ENCODE measurements around the gene ATP4B.

Gene ATP4B

GRCh38 chr13:113656831-113657671 is 947 bp downstream of the ATP4B start:
- no peak for DNase-seq (ENCODE audit: low read depth)

DNA sequence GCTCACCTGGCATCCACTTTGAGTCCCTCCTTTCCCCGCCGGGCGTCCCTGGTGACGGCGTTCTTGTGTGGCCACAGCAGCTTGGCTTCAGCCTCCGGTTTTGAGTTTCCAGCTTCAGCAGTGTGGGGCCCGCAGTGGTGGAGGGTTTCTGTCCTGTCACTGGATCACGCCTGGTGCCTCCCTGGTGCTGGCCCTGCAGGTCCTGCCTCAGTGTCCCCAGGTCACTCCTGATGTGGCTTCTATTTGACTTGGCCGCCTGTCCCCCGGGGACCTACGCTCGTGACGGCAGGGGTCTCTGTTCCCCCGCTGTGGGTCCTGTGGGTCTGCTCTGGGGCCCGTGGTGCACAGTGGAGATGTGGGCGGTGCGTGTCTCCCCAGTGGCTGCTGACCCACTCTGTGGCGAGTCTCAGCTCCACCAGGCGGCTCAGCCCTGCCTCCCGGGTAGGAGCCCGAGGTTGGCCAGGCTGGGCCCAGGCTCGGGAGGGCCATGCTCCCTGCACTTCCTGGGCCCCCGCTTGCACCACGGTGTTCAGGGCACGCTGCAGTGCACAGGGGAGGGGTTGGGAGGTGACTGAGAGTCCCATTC is 1.9 kb downstream of the ATP4B start:
- no peak for DNase-seq (ENCODE audit: low read depth)

DNA sequence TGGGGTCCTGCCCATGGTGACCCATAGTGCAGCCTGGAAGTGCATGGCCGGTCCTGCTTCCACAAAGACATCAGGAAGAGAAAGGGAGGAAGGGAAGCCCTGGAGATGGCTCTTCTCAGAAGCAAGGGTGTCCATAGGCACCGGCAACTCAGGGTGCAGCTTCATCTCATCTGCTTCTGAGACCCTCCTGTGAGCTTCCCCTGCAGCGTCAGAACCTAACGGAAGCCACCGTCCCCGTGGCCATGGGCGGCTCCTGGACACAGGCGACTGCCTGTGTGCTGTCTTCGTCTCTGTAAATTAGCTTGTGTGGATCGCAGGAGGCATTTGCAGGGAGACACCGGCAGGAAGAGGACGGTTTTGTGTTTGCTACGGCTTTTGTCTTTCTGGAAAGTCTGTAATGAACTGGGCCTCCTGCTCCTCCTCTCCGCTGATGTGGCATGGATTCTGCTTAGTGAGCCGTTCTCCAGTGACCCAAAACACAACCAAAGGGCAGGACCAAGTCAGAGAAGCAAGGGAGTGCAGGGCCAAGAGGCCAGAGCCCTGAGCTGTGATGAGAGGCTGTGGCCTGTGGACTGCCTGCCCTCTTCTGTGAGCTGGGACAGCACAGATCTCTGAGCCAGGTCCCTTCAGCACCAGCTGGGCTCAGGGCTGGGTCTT is 2.5 kb downstream of the ATP4B start:
- DNase-seq (ENCODE audit: low read depth): no peak

- DNase-seq (ENCODE audit: low read depth): no peak
These were observed 3.2 kb downstream of the ATP4B start for GRCh38 chr13:113654591-113655345.

- DNase-seq (ENCODE audit: low read depth): no peak
These were observed 3.8 kb downstream of the ATP4B start for GRCh38 chr13:113654175-113654560.

GRCh38 chr13:113653264-113654174 is 4.5 kb downstream of the ATP4B start:
- DNase-seq (ENCODE audit: low read depth): no peak

DNA sequence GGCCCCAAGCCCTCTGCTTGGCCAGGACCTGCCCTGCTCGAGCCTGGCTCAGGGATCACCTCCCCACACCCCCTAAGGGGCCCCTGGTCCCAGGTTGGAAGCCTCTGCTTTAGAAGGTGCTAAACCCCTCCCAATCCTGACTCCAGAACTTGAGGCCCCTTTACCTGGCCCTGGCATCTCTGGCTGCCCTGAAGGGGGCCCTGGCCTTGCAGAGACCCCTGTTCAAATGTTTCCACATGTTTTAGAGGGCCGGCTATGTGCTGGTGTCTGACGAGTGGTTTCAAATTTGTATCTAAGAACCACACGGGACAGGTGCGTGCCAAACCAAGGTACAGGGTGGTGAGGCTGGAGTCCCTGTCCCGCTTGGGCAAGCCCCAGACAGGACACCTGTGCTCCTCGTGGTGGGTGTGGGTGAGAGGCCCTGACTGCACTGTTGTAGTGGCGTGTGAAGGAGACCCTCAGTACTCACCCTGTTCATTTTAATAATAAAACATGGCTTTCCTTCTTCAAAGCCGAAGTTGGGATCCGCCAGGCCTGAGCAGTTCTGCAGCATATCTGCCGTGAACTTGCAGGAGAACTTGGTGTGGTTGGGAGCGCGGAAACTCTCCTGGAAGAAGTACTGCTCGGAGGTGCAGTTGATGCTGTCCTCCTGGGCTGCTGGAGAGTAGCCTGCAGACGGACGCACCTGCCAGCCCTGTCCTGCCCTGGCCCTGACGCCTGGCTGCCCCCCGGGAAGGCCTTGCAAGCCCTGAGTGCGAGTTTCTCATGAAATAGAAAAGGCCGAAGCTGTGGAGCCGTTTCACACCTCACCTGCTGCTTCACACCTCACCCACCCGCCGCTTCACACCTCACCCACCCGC is 5.4 kb downstream of the ATP4B start:
- no peak for DNase-seq (ENCODE audit: low read depth)

DNA sequence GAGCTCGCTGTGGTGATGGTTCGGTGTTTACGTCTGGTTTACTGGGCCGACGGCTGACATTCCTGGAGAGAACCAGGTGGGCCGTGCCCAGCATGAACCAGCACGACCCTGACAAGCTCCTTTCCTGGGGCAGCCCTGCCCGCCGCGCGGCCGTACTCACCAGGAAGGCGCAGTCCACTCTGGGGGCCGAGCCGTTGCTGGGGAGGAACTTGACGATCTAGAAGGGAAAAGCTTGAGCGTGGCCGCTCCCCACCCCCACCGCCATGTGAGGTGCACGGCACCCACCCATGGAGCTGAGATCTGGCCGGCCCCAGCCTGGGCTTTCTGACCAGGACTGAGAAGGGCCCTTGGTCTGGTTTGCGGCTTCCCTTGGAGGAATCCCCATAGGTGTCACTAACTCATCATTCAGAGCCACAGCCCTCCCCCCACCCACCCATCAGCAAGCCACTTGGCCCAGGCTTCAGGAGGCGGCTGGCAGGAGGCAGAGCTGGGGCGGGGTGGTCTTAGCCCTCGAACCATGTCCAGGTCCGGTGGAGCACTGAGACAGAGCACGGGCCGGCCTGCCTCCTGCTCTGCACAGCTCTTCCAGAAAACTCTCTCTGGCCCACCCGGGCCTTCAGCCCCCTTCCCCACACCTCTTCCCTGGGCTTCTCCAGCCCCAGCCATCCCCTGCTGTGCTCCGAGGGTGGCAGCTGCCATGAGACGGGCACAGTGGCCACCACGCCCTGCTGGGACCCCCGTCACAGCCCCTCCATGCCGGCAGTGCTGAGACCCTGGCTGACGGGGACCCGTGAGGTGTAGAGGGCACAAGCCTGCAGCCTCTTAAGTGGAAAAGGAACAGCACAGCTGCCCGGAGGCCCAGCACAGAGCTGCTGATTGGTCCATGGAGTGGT is 6.2 kb downstream of the ATP4B start:
- DNase-seq (ENCODE audit: low read depth): no peak

DNA sequence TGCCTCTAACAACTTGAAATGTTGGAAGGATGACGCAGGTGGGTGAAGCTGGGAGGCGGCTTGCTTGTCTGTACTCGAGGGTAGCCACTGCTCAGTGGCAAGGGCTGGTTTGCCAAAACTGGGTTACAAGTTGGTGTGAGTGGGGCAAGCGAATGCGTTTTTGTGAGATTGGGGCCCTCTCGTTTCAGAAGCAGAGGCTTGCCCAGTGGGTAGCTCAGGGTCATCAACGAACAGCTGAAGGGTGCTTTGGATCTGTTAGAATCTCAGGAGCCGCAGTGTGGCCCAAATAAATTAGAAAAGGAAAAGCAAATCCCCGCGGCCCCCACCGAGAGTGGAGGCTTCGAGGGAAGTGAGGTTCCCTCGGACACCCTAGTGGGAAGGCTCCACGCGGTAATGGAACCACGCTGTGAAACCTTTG is 7.3 kb downstream of the ATP4B start:
- DNase-seq (ENCODE audit: low read depth): no peak

DNA sequence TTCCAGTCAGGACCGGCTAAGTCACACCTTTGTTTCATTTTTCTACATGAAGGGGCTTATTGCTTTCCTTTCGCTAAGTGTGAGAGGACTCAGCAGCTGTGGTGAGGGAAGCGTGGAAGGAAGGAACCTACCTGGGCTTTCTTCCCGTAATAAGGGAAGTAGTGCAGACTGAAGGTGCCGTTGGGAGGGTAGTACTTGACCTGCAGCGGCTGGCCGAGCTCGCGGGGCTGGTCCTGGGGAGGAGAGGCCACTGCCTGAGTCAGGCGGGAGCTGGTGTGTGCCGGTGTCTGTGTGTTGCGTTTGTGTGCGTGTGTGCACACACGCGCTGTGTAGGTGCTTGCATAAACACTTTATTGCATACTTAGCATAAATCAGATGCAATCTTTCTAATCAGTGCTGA is 7.7 kb downstream of the ATP4B start:
- no peak for DNase-seq (ENCODE audit: low read depth)

GRCh38 chr13:113649212-113649611 is 8.8 kb downstream of the ATP4B start:
- DNase-seq (ENCODE audit: low read depth): no peak

DNA sequence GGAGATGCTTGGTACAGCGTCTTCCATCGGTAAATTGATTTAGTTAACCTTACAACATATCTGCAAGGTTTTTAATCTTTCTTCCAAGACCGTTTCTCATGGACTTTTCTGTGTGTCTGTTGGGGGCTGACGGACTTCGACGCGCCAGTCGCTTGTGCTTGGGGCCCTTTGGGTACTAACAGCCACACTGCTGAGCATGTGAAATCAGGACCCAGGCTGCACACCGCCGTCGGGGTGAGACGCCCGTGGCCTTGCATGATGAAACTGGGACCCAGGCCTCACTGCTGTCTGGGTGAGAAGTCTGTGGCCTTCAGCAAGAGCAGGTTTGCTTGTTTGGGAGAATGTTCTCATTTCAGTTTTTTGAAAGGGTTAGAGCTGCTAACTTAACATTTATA is 9.8 kb downstream of the ATP4B start:
- no peak for DNase-seq (ENCODE audit: low read depth)

DNA sequence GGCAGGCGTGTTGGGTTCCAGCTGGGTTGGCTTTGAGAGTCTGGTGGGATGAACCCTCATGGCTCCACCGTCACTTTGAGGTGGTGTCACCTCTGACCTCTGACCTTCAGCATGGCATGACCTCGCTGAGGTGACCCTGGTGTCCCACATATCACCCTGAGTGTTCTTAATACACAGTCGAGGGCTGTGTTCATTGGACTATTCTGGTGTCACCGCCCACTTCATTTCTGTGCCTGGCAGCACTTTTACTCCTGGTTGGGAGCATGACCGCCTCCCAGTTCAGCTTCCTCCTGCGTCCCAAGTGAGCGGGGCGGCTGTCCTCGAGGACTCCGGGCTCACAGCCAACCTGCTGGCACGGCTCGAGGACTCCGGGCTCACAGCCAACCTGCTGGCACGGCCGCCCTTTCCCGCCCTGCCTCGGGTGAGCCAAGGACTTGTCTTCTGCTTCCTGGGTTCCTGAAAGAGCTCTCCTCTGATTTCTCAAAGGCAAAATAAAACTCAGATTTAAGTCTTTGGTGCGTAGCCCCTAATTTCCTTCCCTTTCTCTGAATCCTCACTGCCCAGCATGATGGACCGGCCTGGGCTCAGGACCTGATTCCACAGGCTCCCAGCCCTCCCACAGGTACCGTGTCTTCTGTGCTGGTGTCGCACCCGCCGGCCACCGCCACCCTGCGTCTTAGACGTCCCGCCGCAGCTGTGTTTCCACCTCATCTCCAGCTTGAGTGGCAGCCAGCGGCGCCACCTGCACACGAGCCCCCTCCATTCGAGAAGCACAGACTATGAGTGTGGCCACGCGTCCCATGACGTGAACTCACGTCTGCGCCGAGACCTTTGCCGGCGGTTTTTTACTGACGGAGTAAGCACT is 10.4 kb downstream of the ATP4B start:
- DNase-seq (ENCODE audit: low read depth): no peak

- no peak for DNase-seq (ENCODE audit: low read depth)
These were observed 11.1 kb downstream of the ATP4B start for GRCh38 chr13:113646921-113647340.

- no peak for DNase-seq (ENCODE audit: low read depth)
These were observed 11.6 kb downstream of the ATP4B start for GRCh38 chr13:113646376-113646775.

GRCh38 chr13:113645329-113645728 is 12.7 kb downstream of the ATP4B start:
- DNase-seq (ENCODE audit: low read depth): no peak

DNA sequence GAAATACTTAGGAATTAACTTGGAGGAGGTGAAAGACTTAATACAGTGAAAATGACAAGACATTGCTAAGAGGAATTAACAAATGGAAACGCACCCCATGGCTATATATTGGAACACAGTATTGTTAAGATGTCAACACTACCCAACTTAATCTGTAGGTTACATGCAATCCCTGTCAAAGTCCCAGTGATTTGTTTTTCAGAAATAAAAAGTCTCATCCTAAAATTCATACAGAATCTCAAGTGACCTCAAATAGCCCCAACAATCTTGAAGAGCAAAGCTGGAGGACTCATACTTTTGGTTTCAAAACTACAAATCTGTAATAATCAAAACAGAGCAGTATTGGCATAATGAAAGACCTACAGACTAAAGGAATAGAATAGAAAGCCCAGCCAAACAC is 13.2 kb downstream of the ATP4B start:
- no peak for DNase-seq (ENCODE audit: low read depth)

DNA sequence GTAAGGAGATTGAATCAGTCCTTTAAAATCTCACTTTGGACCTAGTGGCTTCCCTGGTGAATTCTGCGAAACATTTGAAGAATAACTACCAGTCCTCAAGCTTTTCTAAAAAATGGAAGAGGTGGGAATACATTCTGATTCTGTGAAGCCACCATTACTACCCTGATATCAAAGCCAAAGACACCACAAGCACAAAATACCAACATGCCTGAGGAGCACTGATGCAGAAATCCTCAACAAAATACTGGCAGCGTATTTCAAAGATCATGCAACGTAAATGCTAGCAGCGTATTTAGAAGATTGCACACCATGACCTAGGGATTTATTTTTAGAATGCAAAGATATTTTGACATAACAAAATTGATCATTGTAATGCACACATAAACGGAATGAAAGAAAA is 14.4 kb downstream of the ATP4B start:
- DNase-seq (ENCODE audit: low read depth): no peak
